ENCODE measurements around the gene OTUD5. TPM values are rescaled to one million over a fixed set of nuclear protein-coding genes. Genes with fewer than 3 reads are reported as not detected.

Gene OTUD5
- total and polyA plus RNA-seq, 2 of the 13 experiments (the other 11 are each of a cell fraction or from before 2014, with no cell fraction given) = 18.4 to 42.2 TPM

- TF ChIP-seq PRDM10 (CRISPR knock-in tag; IDR thresholded peaks at IDR 0.05; ENCODE audit: low read depth) (peak; percentile 99), REPIN1 (CRISPR knock-in tag; IDR thresholded peaks at IDR 0.05; ENCODE audit: borderline replicate concordance, low read depth) (0 out of 2 replicates have a peak, but pooled peaks have one; percentile 51), SNAI1 (CRISPR knock-in tag; IDR thresholded peaks at IDR 0.05; ENCODE audit: borderline replicate concordance) (no peak), BRF2 (CRISPR knock-in tag; IDR thresholded peaks at IDR 0.05) (no peak), ZNF784 (CRISPR knock-in tag; IDR thresholded peaks at IDR 0.05; ENCODE audit: borderline replicate concordance) (no peak), HNRNPH1 (optimal IDR thresholded peaks at IDR 0.05; ENCODE audit: low read depth, low read length) (peak; percentile 92), MED1 (CRISPR knock-in tag; IDR thresholded peaks at IDR 0.05) (0 out of 2 replicates have a peak, but pooled peaks have one; percentile 9), RARG (CRISPR knock-in tag; IDR thresholded peaks at IDR 0.05; ENCODE audit: low read depth) (no peak), DRAP1 (CRISPR knock-in tag; IDR thresholded peaks at IDR 0.05) (peak; percentile 90), KMT2A (CRISPR knock-in tag; IDR thresholded peaks at IDR 0.05) (no peak), GPN1 (CRISPR knock-in tag; IDR thresholded peaks at IDR 0.05; ENCODE audit: borderline replicate concordance) (no peak), SETDB1 (CRISPR knock-in tag; IDR thresholded peaks at IDR 0.05; ENCODE audit: borderline replicate concordance) (no peak), BHLHE40 (IDR thresholded peaks at IDR 0.05; ENCODE audit: low read length) (peak; percentile 90), STAT6 (CRISPR knock-in tag; IDR thresholded peaks at IDR 0.05; ENCODE audit: borderline replicate concordance) (peak; percentile 64; the same call in 1 of the 2 replicates), ZNF350 (CRISPR knock-in tag; IDR thresholded peaks at IDR 0.05; ENCODE audit: borderline replicate concordance, low read depth) (peak; percentile 46; the same call in 1 of the 2 replicates), PHF8 (CRISPR knock-in tag; IDR thresholded peaks at IDR 0.05) (peak; percentile 61), ZNF780A (CRISPR knock-in tag; IDR thresholded peaks at IDR 0.05) (no peak), POLR2G (IDR thresholded peaks at IDR 0.05; ENCODE audit: low read depth, low read length) (peak; percentile 66), ZNF263 (CRISPR knock-in tag; IDR thresholded peaks at IDR 0.05) (0 out of 2 replicates have a peak, but pooled peaks have one; percentile 39), GATAD1 (CRISPR knock-in tag; IDR thresholded peaks at IDR 0.05) (peak; percentile 50)
These were observed 44.9 kb upstream of the OTUD5 start, which contains the start of gene GRIPAP1 (continued) for GRCh38 chrX:49002091-49002935.
